Mesodermal cell (in vitro differentiated cells): ENCODE measurements around the gene AGT. TPM values are rescaled to one million over a fixed set of nuclear protein-coding genes. Genes with fewer than 3 reads are reported as not detected.

Experiments
- H3K27ac ChIP-seq: 2 replicates; pipeline ENCODE4 v1.7.0; 2013; ENCODE audit warnings: mild to moderate bottlenecking, low read depth, low read length, moderate library complexity; ENCODE audit not compliant: severe bottlenecking
- H3K36me3 ChIP-seq: 2 replicates; pipeline ENCODE4 v1.7.1; 2013; ENCODE audit warnings: mild to moderate bottlenecking, low read length, moderate library complexity; ENCODE audit not compliant: control insufficient read depth, insufficient read depth
- H3K4me1 ChIP-seq: one replicate; pipeline ENCODE4 v1.7.1; 2013; ENCODE audit warnings: mild to moderate bottlenecking, low read length; ENCODE audit not compliant: insufficient read depth, control insufficient read depth, poor library complexity, severe bottlenecking
- H3K4me3 ChIP-seq: 2 replicates; pipeline ENCODE4 v1.7.0; 2013; ENCODE audit warnings: low read length, control low read depth, mild to moderate bottlenecking; ENCODE audit not compliant: insufficient read depth, poor library complexity, severe bottlenecking; ENCODE audit errors: extremely low read depth
- H3K9me3 ChIP-seq: 2 replicates; pipeline ENCODE4 v1.7.1; 2013; ENCODE audit warnings: mild to moderate bottlenecking, low read length, moderate library complexity; ENCODE audit not compliant: control insufficient read depth
- WGBS, 2 experiments: methylation state at CpG; one replicate each; pipeline ENCODE4 v1.1.5; 2013; ENCODE audit warnings: missing lambda C conversion rate in 2 of 2; ENCODE audit not compliant: insufficient coverage in 2 of 2; 5-methylcytosine and 5-hydroxymethylcytosine counted together
- polyA plus RNA-seq, 2 experiments: library from polyadenylated mRNA; stranded (reverse); fragments of 50-300 nt; gene quantifications; one replicate each; pipeline ENCODE4 v1.2.3, GENCODE V29; 2013

Gene AGT
- 2.2 TPM for polyA plus RNA-seq (2013, experiment 1 of 2)
- 2.7 TPM for polyA plus RNA-seq (2013, experiment 2 of 2)

GRCh38 chr1:230713915-230714764, at the start of gene AGT:
TSS of gene AGT (minus strand) at chr1:230714122. CDS start at chr1:230710823, 3,299 bp downstream.
- Histone ChIP-seq H3K27ac (no peak within 1 kb of the TSS), H3K9me3 (no peaks in the 10 kb centered on the region), H3K36me3 (no peaks in the 10 kb centered on the region), H3K4me1 (peaks cover 9% of the 10 kb centered on the region), H3K4me3 (no peak within 1 kb of the TSS)
- 69 to 75% methylated on average over 11 to 17 of the region's 24 CpGs for WGBS, 2 experiments

- Histone ChIP-seq H3K27ac (no peak overlapping the region), H3K9me3 (no peaks in the 10 kb centered on the region), H3K4me1 (no peaks in the 10 kb centered on the region), H3K36me3 (no peaks in the 10 kb centered on the region), H3K4me3 (no peak overlapping the region)
- 85 to 87% methylated on average over 6 to 8 of the region's 8 CpGs for WGBS, 2 experiments
These were observed 47.7 kb upstream of the AGT start for GRCh38 chr1:230761443-230762167.

- 75 to 82% methylated on average over 4 to 5 of the region's 7 CpGs for WGBS, 2 experiments
- H3K9me3 ChIP-seq = no peaks in the 10 kb centered on the region
- no peaks in the 10 kb centered on the region for H3K36me3 ChIP-seq
- H3K4me3 ChIP-seq = no peak overlapping the region
- no peak overlapping the region for H3K27ac ChIP-seq
- no peaks in the 10 kb centered on the region for H3K4me1 ChIP-seq
These were observed 46.5 kb upstream of the AGT start for GRCh38 chr1:230760360-230760827.

GRCh38 chr1:230759369-230760065, 45.6 kb upstream of the AGT start:
- Histone ChIP-seq H3K4me1 (no peaks in the 10 kb centered on the region), H3K4me3 (no peak overlapping the region), H3K27ac (peak overlapping the region; percentile 16), H3K9me3 (no peaks in the 10 kb centered on the region), H3K36me3 (no peaks in the 10 kb centered on the region)
- WGBS, 2 experiments = 94 to 97% methylated on average over 5 to 7 of the region's 7 CpGs

GRCh38 chr1:230758709-230759368, 44.9 kb upstream of the AGT start:
- Histone ChIP-seq H3K36me3 (no peaks in the 10 kb centered on the region), H3K27ac (peak overlapping the region; percentile 51), H3K9me3 (no peaks in the 10 kb centered on the region), H3K4me3 (no peak overlapping the region), H3K4me1 (no peaks in the 10 kb centered on the region)
- 85 to 94% methylated on average over 4 to 6 of the region's 8 CpGs for WGBS, 2 experiments

GRCh38 chr1:230757856-230758708, 44.2 kb upstream of the AGT start:
- H3K4me3 ChIP-seq = no peak overlapping the region
- WGBS, 2 experiments = 79 to 92% methylated on average over 13 to 15 of the region's 16 CpGs
- peak overlapping the region; percentile 51 for H3K27ac ChIP-seq
- no peaks in the 10 kb centered on the region for H3K9me3 ChIP-seq
- H3K36me3 ChIP-seq = no peaks in the 10 kb centered on the region
- peaks cover 5% of the 10 kb centered on the region for H3K4me1 ChIP-seq

GRCh38 chr1:230754796-230755195, 40.9 kb upstream of the AGT start:
- H3K4me1 ChIP-seq = peaks cover 8% of the 10 kb centered on the region
- no peak overlapping the region for H3K27ac ChIP-seq
- no peaks in the 10 kb centered on the region for H3K36me3 ChIP-seq
- no peak overlapping the region for H3K4me3 ChIP-seq
- no peaks in the 10 kb centered on the region for H3K9me3 ChIP-seq
- 100% methylated on average over 3 of the region's 3 CpGs for WGBS, 2 experiments

GRCh38 chr1:230753586-230754251, 39.8 kb upstream of the AGT start:
- Histone ChIP-seq H3K4me1 (peaks cover 8% of the 10 kb centered on the region), H3K27ac (peak overlapping the region; percentile 87), H3K36me3 (no peaks in the 10 kb centered on the region), H3K4me3 (no peak overlapping the region), H3K9me3 (no peaks in the 10 kb centered on the region)
- WGBS, 2 experiments = 9 to 10% methylated on average over 4 to 13 of the region's 24 CpGs

- Histone ChIP-seq H3K27ac (peak overlapping the region; percentile 87), H3K4me1 (peaks cover 8% of the 10 kb centered on the region), H3K4me3 (no peak overlapping the region), H3K36me3 (no peaks in the 10 kb centered on the region), H3K9me3 (no peaks in the 10 kb centered on the region)
- WGBS, 2 experiments = 81 to 82% methylated on average over 5 of the region's 5 CpGs
These were observed 39.3 kb upstream of the AGT start for GRCh38 chr1:230753191-230753585.
